Tibial nerve (tissue), 4 donors: Measurements from ENCODE around the gene ZNF467.

Source experiments
- CTCF ChIP-seq, 5 experiments: fragments of 200-600 bp in 3 of 5; fragments of 450-650 bp in 2 of 5; sonication (generic) in 3 of 5; IDR thresholded peaks; one replicate each; pipeline ENCODE4 v1.5.1; 2016 to 2019; ENCODE audit warnings: antibody characterized with exemption in 5 of 5, mild to moderate bottlenecking in 3 of 5, moderate library complexity in 2 of 5
- EP300 ChIP-seq, 2 donors: sonication (generic); formaldehyde crosslinking; IDR thresholded peaks; one replicate each; pipeline ENCODE4 v1.6.1; 2017; ENCODE audit warnings: antibody characterized with exemption in 2 of 2, mild to moderate bottlenecking in 1 of 2
- POLR2A ChIP-seq, 2 donors: fragments of 450-650 bp; IDR thresholded peaks; one replicate each; pipeline ENCODE4 v1.6.1; 2017; ENCODE audit warnings: antibody characterized with exemption in 2 of 2, mild to moderate bottlenecking in 2 of 2, moderate library complexity in 2 of 2

GRCh38 chr7:149815661-149816266, 42.4 kb upstream of the ZNF467 start:
- no peak for TF ChIP-seq CTCF (IDR thresholded peaks at IDR 0.05)
- no peak for TF ChIP-seq EP300 (IDR thresholded peaks at IDR 0.05)
- no peak for TF ChIP-seq POLR2A (IDR thresholded peaks at IDR 0.05)
